HPDE6-E6E7 (cell line): ENCODE measurements around the gene SNCA.

Experiments used
- DNase-seq: peaks from one replicate; pipeline ENCODE4 v3.0.0; 2011; ENCODE audit warnings: missing footprints; ENCODE audit errors: extremely low spot score

The SNCA gene

GRCh38 chr4:89814362-89814761, 22.6 kb downstream of the SNCA start:
- no peak for DNase-seq

- no peak for DNase-seq
These were observed 23.8 kb downstream of the SNCA start for GRCh38 chr4:89813197-89813596.

GRCh38 chr4:89807441-89808140, 29.4 kb downstream of the SNCA start:
- DNase-seq = no peak

- DNase-seq = no peak
These were observed 31.7 kb downstream of the SNCA start for GRCh38 chr4:89805297-89805696.

GRCh38 chr4:89803915-89804314, 33.0 kb downstream of the SNCA start:
- DNase-seq = no peak

DNA sequence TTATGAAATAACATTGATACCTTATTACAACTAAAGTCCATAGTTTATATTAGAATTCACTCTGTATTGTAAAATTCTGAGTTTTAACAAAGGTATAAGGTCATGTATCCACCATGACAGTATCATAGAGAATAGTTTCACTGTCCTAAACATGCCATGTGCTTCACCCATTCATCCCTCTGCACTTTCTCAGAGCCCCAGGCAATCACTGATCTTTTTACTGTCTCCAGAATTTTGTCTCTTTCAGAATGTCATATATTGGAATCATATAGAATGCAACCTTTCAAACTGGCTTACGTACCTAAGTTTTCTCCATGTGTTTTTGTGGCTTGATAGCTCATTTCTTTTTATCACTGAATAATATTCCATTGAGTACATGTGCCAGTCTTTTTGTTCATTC, 33.9 kb downstream of the SNCA start:
- DNase-seq = no peak

- DNase-seq = no peak
These were observed 36.3 kb downstream of the SNCA start for GRCh38 chr4:89800527-89801103.

- DNase-seq = peak; percentile 27
These were observed 36.9 kb downstream of the SNCA start for GRCh38 chr4:89800012-89800516.

DNA sequence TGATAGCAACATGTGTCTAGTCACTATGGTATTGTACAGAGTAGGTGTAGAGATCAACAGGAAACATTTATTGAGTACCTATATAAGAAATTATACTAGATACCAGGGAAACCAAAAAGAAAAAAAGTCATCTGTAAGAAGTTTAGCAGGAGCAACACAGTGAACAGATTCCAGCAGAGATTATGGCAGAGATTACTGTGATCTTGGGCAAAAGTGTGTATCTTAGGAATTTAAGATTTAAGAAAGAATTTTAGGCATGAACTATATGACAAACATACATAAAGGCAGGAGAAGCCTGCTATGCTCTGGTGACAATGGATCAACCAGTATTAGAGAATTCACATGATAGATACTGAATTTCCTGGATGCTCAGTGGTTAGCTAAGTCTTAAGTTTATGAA, 37.9 kb downstream of the SNCA start:
- no peak for DNase-seq

- DNase-seq = no peak
These were observed 39.8 kb downstream of the SNCA start for GRCh38 chr4:89797117-89797516.

- no peak for DNase-seq
These were observed 48.5 kb downstream of the SNCA start for GRCh38 chr4:89788206-89789072.

GRCh38 chr4:89784686-89785231, 52.2 kb downstream of the SNCA start:
- DNase-seq = no peak

- DNase-seq = no peak
These were observed 55.6 kb downstream of the SNCA start for GRCh38 chr4:89781321-89781720.

DNA sequence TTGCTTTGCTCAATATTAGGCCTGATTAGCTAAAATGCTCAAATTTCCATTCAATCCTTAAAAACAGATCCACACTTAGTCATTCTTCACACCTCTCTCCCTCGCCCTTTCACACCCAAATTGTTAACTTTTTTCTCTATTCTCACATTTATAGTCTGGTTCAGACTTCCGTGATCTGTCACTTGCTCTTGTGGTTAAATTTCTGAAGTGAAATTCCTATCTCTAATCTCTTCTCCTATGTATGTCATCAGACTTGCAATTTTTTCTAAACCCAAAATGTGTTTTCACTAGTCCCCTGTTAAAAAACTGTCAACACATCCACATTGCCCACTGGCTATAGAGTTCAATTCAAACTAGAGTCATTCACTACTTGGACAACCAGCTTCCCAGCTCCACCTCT, 63.2 kb downstream of the SNCA start:
- DNase-seq = no peak

DNA sequence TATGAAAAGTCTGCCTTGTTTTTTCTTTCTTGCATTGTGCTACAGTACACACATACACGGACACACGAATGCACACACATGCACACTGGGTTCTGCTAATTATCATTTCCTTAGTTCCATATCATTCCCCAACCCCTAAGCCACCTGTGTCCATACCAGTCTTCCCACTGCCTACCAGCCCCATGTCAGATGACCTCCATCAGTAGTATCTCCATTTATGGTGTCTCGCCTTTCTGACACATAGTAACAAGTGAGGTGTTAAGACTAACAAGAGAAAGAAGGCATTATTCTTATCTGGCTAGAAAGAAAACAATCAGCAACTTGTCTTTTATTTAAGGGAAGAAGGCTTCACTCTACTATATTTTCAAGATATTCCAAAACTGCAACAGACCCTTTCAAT, 67.1 kb downstream of the SNCA start:
- DNase-seq = no peak

DNA sequence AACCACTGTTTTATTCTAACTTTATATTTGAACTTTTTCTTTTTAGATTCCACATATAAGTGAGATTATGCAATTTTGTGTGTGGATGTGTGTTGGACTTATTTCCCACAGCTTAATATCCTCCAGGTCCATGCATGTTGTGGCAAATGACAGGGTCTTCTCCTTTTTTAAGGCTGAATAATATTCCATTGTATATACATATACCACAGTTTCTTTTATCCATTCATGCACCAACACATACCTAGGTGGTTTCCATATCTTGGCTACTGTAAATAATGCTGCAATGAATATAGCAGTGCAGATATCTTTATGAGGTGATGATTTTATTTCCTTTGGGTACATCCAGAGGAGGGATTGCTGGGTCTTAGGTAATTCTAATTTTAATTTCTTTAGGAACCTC, 69.0 kb downstream of the SNCA start:
- DNase-seq = no peak

DNA sequence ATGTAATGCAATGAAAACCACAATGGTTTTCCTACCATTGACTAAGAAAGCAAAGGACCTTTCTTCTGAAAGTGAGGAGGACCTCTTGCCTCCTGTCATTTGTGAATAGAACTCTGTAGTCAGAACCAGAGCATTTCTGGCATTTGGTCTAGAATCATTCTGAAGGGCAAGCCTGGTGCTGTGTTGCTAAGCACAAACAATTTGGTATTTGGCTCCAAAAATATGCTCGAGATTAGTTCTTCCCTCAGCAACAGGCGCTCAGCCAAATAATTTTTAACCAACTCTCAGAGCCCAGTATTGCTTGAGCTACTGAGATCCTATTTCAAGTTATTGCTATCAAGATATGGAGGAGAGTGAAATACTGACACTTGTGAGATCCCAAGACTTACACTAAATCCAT, 71.0 kb downstream of the SNCA start:
- DNase-seq = no peak

DNA sequence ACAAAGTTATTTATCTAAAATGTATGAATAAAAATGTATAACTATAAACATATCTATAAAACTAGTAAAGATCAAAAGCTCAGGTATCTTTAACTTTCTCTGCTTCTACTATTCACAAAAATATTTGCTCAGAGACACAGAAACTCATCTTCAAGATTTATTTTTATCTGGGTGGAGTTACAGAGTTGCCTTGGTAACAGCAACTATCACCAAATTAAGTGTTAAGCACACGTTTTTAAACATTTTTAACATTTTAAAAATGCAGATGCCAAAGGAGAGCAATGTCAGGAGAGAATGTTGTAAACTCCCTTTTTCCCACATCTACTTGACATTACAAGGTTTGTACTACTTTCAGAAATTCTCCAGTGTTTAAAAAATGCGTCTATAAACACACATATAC, 71.4 kb downstream of the SNCA start:
- no peak for DNase-seq

- DNase-seq = no peak
These were observed 74.7 kb downstream of the SNCA start for GRCh38 chr4:89762311-89762710.

DNA sequence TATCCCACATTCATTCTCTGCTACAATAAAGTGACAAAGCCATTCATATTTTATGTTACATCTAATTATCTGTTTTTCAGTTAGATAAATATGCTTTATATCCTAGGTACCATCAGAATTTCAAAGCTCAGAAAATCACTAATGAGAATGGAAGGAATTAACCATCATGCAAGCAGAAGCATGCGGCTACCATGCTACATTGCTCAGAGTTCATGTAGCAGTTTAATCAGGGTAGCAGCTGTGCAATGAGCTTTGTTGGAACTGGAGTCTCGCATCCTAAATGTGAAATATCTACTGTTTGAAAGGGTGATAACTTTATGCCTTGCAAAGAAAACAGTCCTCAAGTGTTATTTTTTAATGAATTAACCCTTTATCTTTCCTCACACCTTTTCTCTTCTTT, 77.5 kb downstream of the SNCA start:
- DNase-seq = no peak

DNA sequence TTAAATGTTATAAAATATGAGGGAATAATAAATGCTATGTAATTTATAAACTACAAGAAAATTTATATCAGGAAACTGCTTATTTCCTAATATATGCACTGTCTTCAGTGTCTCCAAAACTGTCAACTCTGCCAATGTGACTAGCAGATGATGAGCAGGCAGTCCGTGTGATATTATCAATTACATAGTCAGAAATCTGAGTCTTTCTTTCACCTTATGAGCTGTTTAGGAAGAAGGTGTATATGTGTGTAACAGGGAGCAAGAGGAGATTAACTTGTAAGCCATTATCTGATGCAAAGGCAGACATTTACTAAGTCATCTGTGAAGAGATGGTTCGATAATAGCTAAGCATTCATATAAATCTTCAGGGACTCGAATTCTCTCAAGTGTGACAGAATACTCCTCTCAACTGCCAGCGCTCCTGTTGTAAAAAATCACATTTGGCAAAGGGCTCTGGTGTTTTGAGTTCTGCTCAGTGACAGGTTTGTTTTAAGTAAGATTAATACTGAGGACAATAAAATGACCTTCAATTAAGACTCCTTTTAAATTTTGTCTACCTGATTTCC, 79.7 kb downstream of the SNCA start:
- no peak for DNase-seq

- DNase-seq = no peak
These were observed 81.7 kb downstream of the SNCA start for GRCh38 chr4:89755220-89755619.
